Common myeloid progenitor, CD34-positive (primary cell): Measurements from ENCODE around the gene LMF1.

Source experiments
- CTCF ChIA-PET: fragments of 350-600 bp; sonication (Branson Sonifier 250); formaldehyde crosslinking; loops from one replicate; lab custom pipeline; 2021; ENCODE audit warnings: antibody characterized with exemption; lab: Charles Lee
- POLR2A ChIA-PET: fragments of 350-600 bp; sonication (Branson Sonifier 250); formaldehyde crosslinking; loops from one replicate; lab custom pipeline; 2021; ENCODE audit warnings: antibody characterized with exemption; lab: Charles Lee
- DNase-seq, 3 donors: peaks; one replicate each; pipeline versions ENCODE4 v3.0.0 to v3.0.0-alpha.2; 2013
- H3K27ac ChIP-seq, 2 experiments: 1 replicate in 1 of 2; 2 replicates in 1 of 2; pipeline ENCODE4 v1.7.0; 2013; ENCODE audit warnings: inconsistent platforms in 2 of 2, low read length in 2 of 2, mild to moderate bottlenecking in 2 of 2, low read depth in 1 of 2, moderate library complexity in 1 of 2; ENCODE audit not compliant: severe bottlenecking in 2 of 2, insufficient read depth in 1 of 2, poor library complexity in 1 of 2
- H3K27me3 ChIP-seq, 5 experiments: replicated peaks in 2 of 5; 1 replicate in 3 of 5; 2 replicates in 2 of 5; pipeline versions ENCODE4 v1.6.1 to v1.7.0; 2013; ENCODE audit warnings: low read length in 4 of 5, mild to moderate bottlenecking in 2 of 5, moderate library complexity in 2 of 5, inconsistent platforms in 1 of 5; ENCODE audit not compliant: insufficient read depth in 5 of 5, control insufficient read depth in 4 of 5
- H3K36me3 ChIP-seq, 4 experiments: 1 replicate in 2 of 4; 2 replicates in 2 of 4; pipeline versions ENCODE4 v1.6.1 to v1.7.0; 2013; ENCODE audit warnings: low read length in 3 of 4, control low read depth in 1 of 4, mild to moderate bottlenecking in 1 of 4; ENCODE audit not compliant: control insufficient read depth in 4 of 4, insufficient read depth in 4 of 4
- H3K4me1 ChIP-seq, 4 experiments: 1 replicate in 3 of 4; 2 replicates in 1 of 4; pipeline versions ENCODE4 v1.6.1 to v1.7.1; 2013; ENCODE audit warnings: low read length in 3 of 4, mild to moderate bottlenecking in 3 of 4, control low read depth in 1 of 4, inconsistent platforms in 1 of 4, moderate library complexity in 1 of 4; ENCODE audit not compliant: control insufficient read depth in 4 of 4, insufficient read depth in 4 of 4; ENCODE audit errors: control extremely low read depth in 1 of 4
- H3K4me3 ChIP-seq, 7 experiments: 1 replicate in 4 of 7; 2 replicates in 3 of 7; pipeline versions ENCODE4 v1.5.1 to v1.7.0; 2013; ENCODE audit warnings: mild to moderate bottlenecking in 7 of 7, low read length in 6 of 7, moderate library complexity in 6 of 7, inconsistent platforms in 2 of 7, low read depth in 2 of 7, control low read depth in 1 of 7; ENCODE audit not compliant: insufficient read depth in 4 of 7, control insufficient read depth in 1 of 7; ENCODE audit errors: extremely low read depth in 1 of 7
- H3K9me3 ChIP-seq, 5 experiments: 1 replicate in 4 of 5; 2 replicates in 1 of 5; pipeline versions ENCODE4 v1.6.1 to v1.7.1; 2013; ENCODE audit warnings: low read length in 4 of 5, mild to moderate bottlenecking in 2 of 5, inconsistent platforms in 1 of 5, low read depth in 1 of 5, moderate library complexity in 1 of 5; ENCODE audit not compliant: control insufficient read depth in 4 of 5, insufficient read depth in 2 of 5; ENCODE audit errors: control extremely low read depth in 1 of 5
- WGBS: methylation state at CpG from one replicate; pipeline ENCODE4 v1.1.5; 2013; ENCODE audit not compliant: insufficient coverage; 5-methylcytosine and 5-hydroxymethylcytosine counted together

The LMF1 gene

GRCh38 chr16:875182-876040 is 95.4 kb downstream of the LMF1 start:
- peaks cover 0 to 19% (median 9%) of the 10 kb centered on the region in 4 experiments for H3K36me3 ChIP-seq
- no peaks in the 10 kb centered on the region for H3K9me3 ChIP-seq
- ChIA-PET POLR2A (no interaction called here), CTCF (no interaction called here)
- H3K4me1 ChIP-seq: peaks cover 0 to 9% (median 0%) of the 10 kb centered on the region in 4 experiments
- no peaks in the 10 kb centered on the region for H3K27me3 ChIP-seq
- DNase-seq: no peak
- WGBS: 98% methylated on average over 27 of the region's 30 CpGs
- H3K4me3 ChIP-seq: no peak overlapping the region
- no peak overlapping the region for H3K27ac ChIP-seq

- no peak overlapping the region for H3K27ac ChIP-seq
- H3K4me3 ChIP-seq: no peak overlapping the region
- peaks cover 0 to 27% (median 9%) of the 10 kb centered on the region in 4 experiments for H3K36me3 ChIP-seq
- peaks cover 0 to 9% (median 0%) of the 10 kb centered on the region in 4 experiments for H3K4me1 ChIP-seq
- 93% methylated on average over 33 of the region's 48 CpGs for WGBS
- H3K9me3 ChIP-seq: no peaks in the 10 kb centered on the region
- no peak for DNase-seq
- CTCF ChIA-PET: no interaction called here
- POLR2A ChIA-PET: no interaction called here
- no peaks in the 10 kb centered on the region for H3K27me3 ChIP-seq
Measured at GRCh38 chr16:874366-875181, 96.2 kb downstream of the LMF1 start.

GRCh38 chr16:873889-874288 is 96.9 kb downstream of the LMF1 start:
- no peak for DNase-seq
- whole genome bisulfite sequencing: 88% methylated on average over 19 of the region's 22 CpGs
- ChIA-PET POLR2A (no interaction called here), CTCF (no interaction called here)
- Histone ChIP-seq H3K4me1 (peaks cover 0 to 9% (median 0%) of the 10 kb centered on the region in 4 experiments), H3K27ac (no peak overlapping the region), H3K36me3 (peaks cover 0 to 31% (median 9%) of the 10 kb centered on the region in 4 experiments), H3K9me3 (no peaks in the 10 kb centered on the region), H3K27me3 (no peaks in the 10 kb centered on the region), H3K4me3 (no peak overlapping the region)

- WGBS: 92% methylated on average over 29 of the region's 29 CpGs
- no peaks in the 10 kb centered on the region for H3K27me3 ChIP-seq
- peaks cover 0 to 9% (median 0%) of the 10 kb centered on the region in 4 experiments for H3K4me1 ChIP-seq
- POLR2A ChIA-PET: no interaction called here
- no peak overlapping the region for H3K4me3 ChIP-seq
- no peak overlapping the region for H3K27ac ChIP-seq
- H3K36me3 ChIP-seq: peaks cover 0 to 36% (median 9%) of the 10 kb centered on the region in 4 experiments
- CTCF ChIA-PET: no interaction called here
- H3K9me3 ChIP-seq: no peaks in the 10 kb centered on the region
- no peak for DNase-seq
Measured at GRCh38 chr16:873243-873661, 97.5 kb downstream of the LMF1 start.

- POLR2A ChIA-PET: no interaction called here
- Histone ChIP-seq H3K4me1 (peaks cover 0 to 9% (median 0%) of the 10 kb centered on the region in 4 experiments), H3K4me3 (no peak overlapping the region), H3K27me3 (no peaks in the 10 kb centered on the region), H3K27ac (no peak overlapping the region), H3K36me3 (peaks cover 0 to 37% (median 9%) of the 10 kb centered on the region in 4 experiments), H3K9me3 (no peaks in the 10 kb centered on the region)
- 96% methylated on average over 20 of the region's 23 CpGs for WGBS
- CTCF ChIA-PET: no interaction called here
- DNase-seq: peak in 2 of 3 donors; percentile 6 to 8
Measured at GRCh38 chr16:872436-873242, 98.1 kb downstream of the LMF1 start.

GRCh38 chr16:871562-872345 is 99.0 kb downstream of the LMF1 start:
- H3K36me3 ChIP-seq: peaks cover 0 to 41% (median 8%) of the 10 kb centered on the region in 4 experiments

More at GRCh38 chr16:871562-872345, 99.0 kb downstream of the LMF1 start:
- ChIA-PET CTCF (no interaction called here), POLR2A (no interaction called here)
- no peak overlapping the region for H3K27ac ChIP-seq
- DNase-seq: no peak
- H3K9me3 ChIP-seq: no peaks in the 10 kb centered on the region
- no peaks in the 10 kb centered on the region for H3K27me3 ChIP-seq
- H3K4me1 ChIP-seq: peaks cover 0 to 9% (median 0%) of the 10 kb centered on the region in 4 experiments
- 97% methylated on average over 28 of the region's 30 CpGs for WGBS
- no peak overlapping the region for H3K4me3 ChIP-seq
